Adrenal gland (tissue), 12 donors: Measurements from ENCODE around the gene ASB18. TPM values are rescaled to one million over a fixed set of nuclear protein-coding genes. Genes with fewer than 3 reads are reported as not detected.

Experiments
- DNase-seq, 7 donors: peaks; one replicate each; pipeline ENCODE4 v3.0.0-alpha.2; 2019 to 2020
- H3K27ac ChIP-seq, 5 donors: fragments of 200-600 bp; sonication (generic) in 4 of 5; 1 replicate in 3 of 5; 2 replicates in 2 of 5; pipeline versions ENCODE4 v1.5.1 to v1.8.0; 2016 to 2020; ENCODE audit warnings: mild to moderate bottlenecking in 1 of 5
- H3K27me3 ChIP-seq: fragments of 200-600 bp; 2 replicates; pipeline ENCODE4 v1.8.0; 2021
- H3K36me3 ChIP-seq, 2 donors: fragments of 200-600 bp; replicated peaks in 1 of 2; 1 replicate in 1 of 2; 2 replicates in 1 of 2; pipeline versions ENCODE4 v1.5.1 to v1.8.0; 2018 to 2022
- H3K4me1 ChIP-seq, 2 donors: fragments of 200-600 bp; replicated peaks in 1 of 2; 1 replicate in 1 of 2; 2 replicates in 1 of 2; pipeline versions ENCODE4 v1.5.1 to v1.8.0; 2018 to 2021
- H3K4me3 ChIP-seq, 4 donors: fragments of 200-600 bp; sonication (generic) in 3 of 4; one replicate each; pipeline ENCODE4 v1.5.1; 2016 to 2018
- H3K9me3 ChIP-seq, 3 donors: fragments of 200-600 bp; sonication (generic) in 1 of 3; replicated peaks in 1 of 3; 1 replicate in 2 of 3; 2 replicates in 1 of 3; pipeline versions ENCODE4 v1.5.1 to v1.8.0; 2016 to 2021
- POLR2A ChIP-seq, 2 donors: fragments of 450-650 bp; IDR thresholded peaks; one replicate each; pipeline ENCODE4 v1.6.1; 2017; ENCODE audit warnings: antibody characterized with exemption in 2 of 2, mild to moderate bottlenecking in 2 of 2, moderate library complexity in 1 of 2
- WGBS, 4 donors: extraction: QIAGEN DNeasy Blood & Tissue Kit in 2 of 4; methylation state at CpG; one replicate each; pipeline versions ENCODE4 v1.1.5 to v1.1.7; 2013 to 2017; 5-methylcytosine and 5-hydroxymethylcytosine counted together
- intact Hi-C, 2 donors: fragments of 100-400 bp; cut with DNase I; formaldehyde crosslinking; loops; one replicate each; pipeline versions ENCODE4 v1.14.1 to v1.15.0; 2022 to 2023
- polyA plus RNA-seq, 3 donors: library from polyadenylated mRNA; stranded (reverse); fragments of 200-250 nt in 2 of 3; fragments of 350-450 nt in 1 of 3; fragmentation: Illumina TruSeq in 1 of 3; extraction: RNeasy Lipid Tissue Mini Kit (QIAGEN cat#74804) in 1 of 3; gene quantifications; one replicate each; pipeline ENCODE4 v1.2.3, GENCODE V29; 2013 to 2014
- total RNA-seq, 9 donors: library from RNA; depleted of rRNA in 4 of 9; stranded (reverse); fragments of >200 nt in 4 of 9; fragments of 120-200 nt in 1 of 9; fragmentation: NEBNext Ultra II Directional in 1 of 9; extraction: Animal tissue kit (Norgen Biotek cat#: 25700) in 1 of 9; gene quantifications; one replicate each; pipeline versions ENCODE4 v1.1.0 to v1.2.4, GENCODE V29; 2013 to 2023
- TF ChIP-seq, protein P1 (sequence below), 6 experiments: fragments of 450-650 bp in 4 of 6; fragments of 200-600 bp in 2 of 6; sonication (generic) in 1 of 6; IDR thresholded peaks; 1 replicate in 5 of 6; 2 replicates in 1 of 6; pipeline versions ENCODE4 v1.5.1 to v1.8.0; 2016 to 2021; ENCODE audit warnings: antibody characterized with exemption in 6 of 6, mild to moderate bottlenecking in 2 of 6, moderate library complexity in 1 of 6
- donor health status: healthy with polysubstance abuse.
- donor health status: Bipolar disorder and iron deficiency.
- donor health status: DM: yes; HTN: yes; CAD: no.
- donor health status: DM: no; HTN: no; CAD: no.
- donor health status: DM: no; HTN: no; CAD: no.
- donor health status: DM: yes; HTN: yes; CAD: no.

The ASB18 gene
- total and polyA plus RNA-seq, 12 donors = not detected

DNA sequence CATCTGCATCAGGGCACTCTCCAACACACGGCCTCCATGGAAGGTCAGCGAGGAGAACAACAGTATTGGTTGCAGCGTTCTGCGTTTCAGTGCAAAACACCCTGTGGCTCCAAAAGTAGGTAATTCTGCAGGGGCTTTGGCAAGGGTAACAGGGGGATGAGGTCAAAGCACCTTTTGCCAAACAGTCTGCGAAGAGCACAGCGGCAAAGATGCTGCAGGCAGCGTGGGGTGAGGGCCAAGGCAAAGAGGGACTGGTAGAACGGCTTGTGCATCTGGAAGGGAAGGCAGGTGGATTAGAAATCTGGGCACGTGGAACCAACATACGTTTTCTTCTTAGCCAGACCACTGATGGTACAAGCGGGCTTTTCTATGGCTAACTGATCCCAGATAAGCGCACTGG, 69.4 kb downstream of the ASB18 start:
- Histone ChIP-seq H3K9me3 (no peaks in the 10 kb centered on the region), H3K4me1 (no peaks in the 10 kb centered on the region), H3K4me3 (no peak overlapping the region), H3K36me3 (no peaks in the 10 kb centered on the region), H3K27ac (no peak overlapping the region), H3K27me3 (no peaks in the 10 kb centered on the region)
- DNase-seq = no peak
- 86 to 90% (median 88%) methylated on average over 12 of the region's 12 CpGs for WGBS, 4 donors
- TF ChIP-seq POLR2A (IDR thresholded peaks at IDR 0.05) = no peak
- TF ChIP-seq, protein P1, sequence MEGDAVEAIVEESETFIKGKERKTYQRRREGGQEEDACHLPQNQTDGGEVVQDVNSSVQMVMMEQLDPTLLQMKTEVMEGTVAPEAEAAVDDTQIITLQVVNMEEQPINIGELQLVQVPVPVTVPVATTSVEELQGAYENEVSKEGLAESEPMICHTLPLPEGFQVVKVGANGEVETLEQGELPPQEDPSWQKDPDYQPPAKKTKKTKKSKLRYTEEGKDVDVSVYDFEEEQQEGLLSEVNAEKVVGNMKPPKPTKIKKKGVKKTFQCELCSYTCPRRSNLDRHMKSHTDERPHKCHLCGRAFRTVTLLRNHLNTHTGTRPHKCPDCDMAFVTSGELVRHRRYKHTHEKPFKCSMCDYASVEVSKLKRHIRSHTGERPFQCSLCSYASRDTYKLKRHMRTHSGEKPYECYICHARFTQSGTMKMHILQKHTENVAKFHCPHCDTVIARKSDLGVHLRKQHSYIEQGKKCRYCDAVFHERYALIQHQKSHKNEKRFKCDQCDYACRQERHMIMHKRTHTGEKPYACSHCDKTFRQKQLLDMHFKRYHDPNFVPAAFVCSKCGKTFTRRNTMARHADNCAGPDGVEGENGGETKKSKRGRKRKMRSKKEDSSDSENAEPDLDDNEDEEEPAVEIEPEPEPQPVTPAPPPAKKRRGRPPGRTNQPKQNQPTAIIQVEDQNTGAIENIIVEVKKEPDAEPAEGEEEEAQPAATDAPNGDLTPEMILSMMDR (IDR thresholded peaks at IDR 0.05) = no peak
- intact Hi-C loops = no loop called here

- TF ChIP-seq POLR2A (IDR thresholded peaks at IDR 0.05) = no peak
- TF ChIP-seq, protein P1 (IDR thresholded peaks at IDR 0.05) = no peak
- no peaks in the 10 kb centered on the region for H3K9me3 ChIP-seq
- H3K27me3 ChIP-seq = no peaks in the 10 kb centered on the region
- intact Hi-C loops = no loop called here
- H3K36me3 ChIP-seq = no peaks in the 10 kb centered on the region
- no peak overlapping the region for H3K27ac ChIP-seq
- H3K4me3 ChIP-seq = no peak overlapping the region
- no peaks in the 10 kb centered on the region for H3K4me1 ChIP-seq
- 79 to 89% (median 83%) methylated on average over 4 to 10 of the region's 10 CpGs for WGBS, 4 donors
- DNase-seq = no peak
These were observed 71.2 kb downstream of the ASB18 start for GRCh38 chr2:236193026-236193425.

GRCh38 chr2:236190674-236191073, 73.5 kb downstream of the ASB18 start:
- H3K4me3 ChIP-seq = no peak overlapping the region
- H3K36me3 ChIP-seq = no peaks in the 10 kb centered on the region
- WGBS, 4 donors = 72 to 94% (median 90%) methylated on average over 1 to 2 of the region's 2 CpGs
- TF ChIP-seq, protein P1 (IDR thresholded peaks at IDR 0.05) = no peak
- no peak for TF ChIP-seq POLR2A (IDR thresholded peaks at IDR 0.05)
- H3K27me3 ChIP-seq = no peaks in the 10 kb centered on the region
- intact Hi-C loops = no loop called here
- no peak overlapping the region for H3K27ac ChIP-seq
- H3K4me1 ChIP-seq = no peaks in the 10 kb centered on the region
- H3K9me3 ChIP-seq = no peaks in the 10 kb centered on the region
- DNase-seq = no peak

DNA sequence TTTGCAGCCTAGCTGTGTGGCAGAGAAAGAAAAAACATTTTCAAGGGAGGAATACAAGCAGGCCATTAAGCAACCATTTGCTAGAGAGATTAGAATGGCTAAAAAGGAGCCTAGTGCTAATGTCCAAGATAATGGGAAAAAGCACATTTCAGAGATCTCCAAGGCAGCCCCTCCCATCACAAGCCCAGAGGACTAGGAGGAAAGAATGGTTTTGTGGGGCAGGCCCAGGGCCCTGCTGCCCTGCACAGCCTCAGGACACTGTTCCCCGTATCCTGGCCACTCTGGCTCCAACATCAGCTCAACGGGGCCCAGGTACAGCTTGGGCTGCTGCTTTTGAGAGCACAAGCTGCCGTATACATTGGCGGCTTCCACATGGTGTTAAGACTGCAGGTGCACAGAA, 79.5 kb downstream of the ASB18 start:
- intact Hi-C loops = loop anchor here in 1 of 2 donors (5.0 kb wide), 1 partner anchor 407 kb away; no protein-coding TSS in a partner anchor
- H3K27me3 ChIP-seq = peaks cover 24% of the 10 kb centered on the region
- TF ChIP-seq, protein P1 (IDR thresholded peaks at IDR 0.05) = no peak
- no peak for TF ChIP-seq POLR2A (IDR thresholded peaks at IDR 0.05)
- H3K36me3 ChIP-seq = no peaks in the 10 kb centered on the region
- H3K27ac ChIP-seq = no peak overlapping the region
- DNase-seq = no peak
- H3K4me1 ChIP-seq = peaks cover 0 to 1% of the 10 kb centered on the region in 2 donors
- 71 to 92% (median 90%) methylated on average over 1 to 4 of the region's 4 CpGs for WGBS, 4 donors
- no peak overlapping the region for H3K4me3 ChIP-seq
- no peaks in the 10 kb centered on the region for H3K9me3 ChIP-seq
